HepG2 (cell line): ENCODE data around the gene SERPINF2. TPM values are rescaled to one million over a fixed set of nuclear protein-coding genes. Genes with fewer than 3 reads are reported as not detected.
"Not testable (repeated sequence)": the region's sequence is repeated elsewhere in the genome, so short reads cannot be mapped to it uniquely, and the experiment has no call there.

Source experiments
- ATAC-seq: fragments of 200-7000 bp; cut with Tn5 transposase; 3 replicates; pipeline ENCODE4 v1.9.1; 2020; ENCODE audit warnings: mild to moderate bottlenecking, moderate library complexity
- BruUV-seq: library from RNA; stranded (reverse); fragments of 400-500 nt; replicated peaks from 2 replicates; lab custom pipeline; 2021; lab: Mats Ljungman, UMichigan
- CTCF ChIA-PET: fragments of 300-600 bp; formaldehyde crosslinking; extraction: SDS; loops from one replicate; lab custom pipeline; 2021; ENCODE audit warnings: low total read pairs, inconsistent platforms, low intra/inter-chr PET ratio; lab: Yijun Ruan, JAX
- POLR2A ChIA-PET: fragments of 350-600 bp; sonication (Branson Sonifier 250); formaldehyde crosslinking; loops from one replicate; lab custom pipeline; 2020; ENCODE audit warnings: antibody characterized with exemption, inconsistent platforms; lab: Yijun Ruan, JAX
- DNase-seq: peaks from one replicate; pipeline ENCODE4 v3.0.0-alpha.2; 2015; ENCODE audit warnings: low spot score
- FAIRE-seq: peaks from 3 replicates; lab custom pipeline; 2011; peaks lifted over from hg19 to GRCh38; lab: Jason Lieb, UNC
- H2AFZ ChIP-seq: one replicate; pipeline ENCODE4 v1.6.1; 2011; ENCODE audit warnings: low read length, inconsistent platforms
- H3K27ac ChIP-seq: fragments of 300-600 bp; 3 replicates; pipeline ENCODE4 v1.8.0; 2011; ENCODE audit warnings: mixed run types, mild to moderate bottlenecking, mixed read lengths, low read length, inconsistent platforms; ENCODE audit not compliant: insufficient read depth; ENCODE audit errors: extremely low read length
- H3K27me3 ChIP-seq, 2 experiments: fragments of 200-600 bp in 1 of 2; 2 replicates in 1 of 2; 3 replicates in 1 of 2; pipeline versions ENCODE4 v1.6.0 to v1.8.0; 2011; ENCODE audit warnings: low read length in 2 of 2, mild to moderate bottlenecking in 2 of 2, moderate library complexity in 2 of 2, inconsistent platforms in 1 of 2; ENCODE audit not compliant: insufficient read depth in 2 of 2, control insufficient read depth in 1 of 2
- H3K36me3 ChIP-seq, 2 experiments: fragments of 200-600 bp in 1 of 2; replicated peaks in 1 of 2; 2 replicates in 1 of 2; 3 replicates in 1 of 2; pipeline versions ENCODE4 v1.5.1 to v1.8.0; 2011; ENCODE audit warnings: low read length in 2 of 2, inconsistent platforms in 1 of 2; ENCODE audit not compliant: insufficient read depth in 2 of 2, control insufficient read depth in 1 of 2
- H3K4me1 ChIP-seq: 2 replicates; pipeline ENCODE4 v1.5.1; 2012; ENCODE audit warnings: low read length, inconsistent platforms; ENCODE audit not compliant: insufficient read depth
- H3K4me2 ChIP-seq: 2 replicates; pipeline ENCODE4 v1.6.0; 2011; ENCODE audit warnings: low read depth, low read length, inconsistent platforms
- H3K4me3 ChIP-seq, 3 experiments: fragments of 200-600 bp in 1 of 3; sonication (generic), shearing (Covaris generic) in 1 of 3; replicated peaks in 1 of 3; 2 replicates each; pipeline ENCODE4 v1.5.1; 2011 to 2016; ENCODE audit warnings: low read length in 3 of 3, inconsistent platforms in 2 of 3, low read depth in 2 of 3, mild to moderate bottlenecking in 2 of 3, control low read depth in 1 of 3, mixed read lengths in 1 of 3; ENCODE audit not compliant: insufficient read depth in 1 of 3
- H3K79me2 ChIP-seq: one replicate; pipeline ENCODE4 v1.6.1; 2011; ENCODE audit warnings: low read length, inconsistent platforms; ENCODE audit not compliant: insufficient read depth
- H3K9ac ChIP-seq: 2 replicates; pipeline ENCODE4 v1.6.0; 2011; ENCODE audit warnings: mild to moderate bottlenecking, low read depth, low read length, inconsistent platforms; ENCODE audit not compliant: insufficient read depth
- H3K9me3 ChIP-seq: 2 replicates; pipeline ENCODE4 v1.5.1; 2012; ENCODE audit warnings: mild to moderate bottlenecking, low read length
- H4K20me1 ChIP-seq: 2 replicates; pipeline ENCODE4 v1.6.0; 2011; ENCODE audit warnings: inconsistent platforms, mild to moderate bottlenecking, low read length, moderate library complexity; ENCODE audit not compliant: insufficient read depth
- GATAD2A ChIP-seq: IDR thresholded peaks from 2 replicates; pipeline ENCODE4 v1.6.1; 2016
- NFE2 ChIP-seq: sonication (generic); formaldehyde crosslinking; IDR thresholded peaks from 2 replicates; pipeline ENCODE4 v1.4.0; 2020; ENCODE audit warnings: missing genetic modification reagents
- NRL ChIP-seq: sonication (generic); formaldehyde crosslinking; IDR thresholded peaks from 2 replicates; pipeline ENCODE4 v1.5.0; 2020; ENCODE audit warnings: missing genetic modification reagents, mild to moderate bottlenecking, moderate library complexity, borderline replicate concordance
- POLR2A ChIP-seq, 2 experiments: IDR thresholded peaks; 2 replicates each; pipeline ENCODE4 v1.6.1; 2011; ENCODE audit warnings: low read depth in 2 of 2, low read length in 2 of 2, mild to moderate bottlenecking in 1 of 2, moderate library complexity in 1 of 2; ENCODE audit not compliant: insufficient read depth in 1 of 2
- RBM22 ChIP-seq: fragments of 200-400 bp; formaldehyde crosslinking; optimal IDR thresholded peaks from 2 replicates; pipeline ENCODE3; 2017; ENCODE audit warnings: mild to moderate bottlenecking, low read length, moderate library complexity
- SRY ChIP-seq: sonication (generic); formaldehyde crosslinking; IDR thresholded peaks from 2 replicates; pipeline ENCODE4 v1.8.0; 2022; ENCODE audit warnings: mild to moderate bottlenecking, missing genetic modification reagents
- ZFX ChIP-seq: sonication (generic); formaldehyde crosslinking; IDR thresholded peaks from 2 replicates; pipeline ENCODE4 v1.4.0; 2020; ENCODE audit warnings: mild to moderate bottlenecking, low read depth, missing genetic modification reagents, moderate library complexity
- ZNF121 ChIP-seq: sonication (generic); formaldehyde crosslinking; IDR thresholded peaks from 2 replicates; pipeline ENCODE4 v1.5.0; 2020; ENCODE audit warnings: mild to moderate bottlenecking, missing genetic modification reagents
- ZNF460 ChIP-seq: sonication (generic); formaldehyde crosslinking; IDR thresholded peaks from 2 replicates; pipeline ENCODE4 v1.5.1; 2020; ENCODE audit warnings: missing genetic modification reagents, mild to moderate bottlenecking, borderline replicate concordance
- ZNF543 ChIP-seq: sonication (generic); formaldehyde crosslinking; IDR thresholded peaks from 2 replicates; pipeline ENCODE4 v1.4.0; 2020; ENCODE audit warnings: mild to moderate bottlenecking, missing genetic modification reagents
- ZNF547 ChIP-seq: sonication (generic); formaldehyde crosslinking; IDR thresholded peaks from 2 replicates; pipeline ENCODE4 v1.5.1; 2020; ENCODE audit warnings: mild to moderate bottlenecking, missing genetic modification reagents
- ZNF670 ChIP-seq: sonication (generic); formaldehyde crosslinking; IDR thresholded peaks from 2 replicates; pipeline ENCODE4 v1.8.0; 2022; ENCODE audit warnings: mild to moderate bottlenecking, missing genetic modification reagents, borderline replicate concordance
- ZNF7 ChIP-seq: IDR thresholded peaks from 2 replicates; pipeline ENCODE4 v1.6.1; 2016; ENCODE audit warnings: missing biosample characterization, missing genetic modification reagents
- ZNF891 ChIP-seq: sonication (generic); formaldehyde crosslinking; IDR thresholded peaks from 2 replicates; pipeline ENCODE4 v1.5.0; 2020; ENCODE audit warnings: mild to moderate bottlenecking, missing genetic modification reagents
- WGBS: methylation state at CpG from one replicate; pipeline ENCODE4 v1.1.6; 2017; ENCODE audit warnings: low lambda C conversion rate; 5-methylcytosine and 5-hydroxymethylcytosine counted together
- in situ Hi-C: cut with HindIII; loops from 2 replicates; pipeline ENCODE4 v1.10.0; 2017; ENCODE audit warnings: low pct_unique_long_range_greater_than_20kb; ENCODE audit not compliant: extremely low pct_ligation_motif_present
- intact Hi-C: fragments of 100-400 bp; cut with micrococcal nuclease; formaldehyde crosslinking; loops from one replicate; pipeline ENCODE4 v1.10.0; 2022; ENCODE audit not compliant: unreplicated experiment
- polyA plus RNA-seq, 8 experiments: library from polyadenylated mRNA; depleted of rRNA in 3 of 8; stranded (reverse) in 7 of 8; unstranded in 1 of 8; fragments of >200 nt; fragmentation: Illumina TruSeq in 4 of 8; extraction: Trizol in 4 of 8; gene quantifications; 2 replicates each; pipeline versions ENCODE4 v1.2.1 to v1.2.3, GENCODE V29; 2011 to 2016; ENCODE audit warnings: low read depth in 4 of 8, missing spikeins in 1 of 8, mixed read lengths in 1 of 8; ENCODE audit not compliant: insufficient read depth in 1 of 8
- total RNA-seq, 5 experiments: library from RNA; depleted of rRNA; stranded (reverse); fragments of >200 nt; fragmentation: Illumina TruSeq; extraction: Trizol; gene quantifications; 2 replicates each; pipeline ENCODE4 v1.2.3, GENCODE V29; 2016; ENCODE audit warnings: low read depth in 1 of 5
- TF ChIP-seq, protein P1 (sequence below): sonication (generic); formaldehyde crosslinking; IDR thresholded peaks from 2 replicates; pipeline ENCODE4 v1.4.0; 2020; ENCODE audit warnings: missing genetic modification reagents

The SERPINF2 gene
- total and polyA plus RNA-seq, 2 of the 13 experiments (the other 11 are each of a cell fraction or from before 2014, with no cell fraction given) = 309 to 548 TPM

DNA sequence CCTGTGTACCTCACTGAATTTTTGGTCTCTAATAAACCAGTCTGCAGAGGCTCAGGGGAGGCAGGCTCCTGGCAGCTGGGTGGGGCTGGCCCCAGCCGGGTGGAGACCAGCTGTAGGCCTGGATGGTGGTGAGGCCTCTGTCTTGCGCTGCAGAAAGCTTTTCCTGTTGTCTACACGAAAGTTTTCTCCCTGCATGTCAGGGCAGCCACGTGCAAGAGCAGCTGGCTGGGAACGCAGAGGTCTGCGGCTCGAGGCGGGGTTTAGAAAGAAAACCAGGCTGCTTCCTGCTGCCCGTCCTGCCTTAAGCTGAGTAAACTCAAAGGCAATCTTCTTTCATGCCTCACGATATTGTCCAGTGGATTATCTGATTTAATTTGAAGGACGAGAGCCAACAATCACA is 21.6 kb downstream of the SERPINF2 start (continued):
- TF ChIP-seq ZNF891 (0 out of 2 replicates have a peak, but pooled peaks have one; percentile 39), ZNF547 (0 out of 2 replicates have a peak, but pooled peaks have one; percentile 27), NRL (peak; percentile 62; the same call in 1 of the 2 replicates), RBM22 (peak; percentile 54), NFE2 (CRISPR knock-in tag) (no peak), GATAD2A (CRISPR knock-in tag) (0 out of 2 replicates have a peak, but pooled peaks have one; percentile 13), POLR2A (IDR thresholded peaks at IDR 0.05; ENCODE audit: insufficient read depth in 1 of 2, low read depth in 2 of 2, low read length in 2 of 2) (0 out of 4 replicates have a peak, but pooled peaks of 1 of the 2 experiments have one; percentile 18), ZNF7 (CRISPR knock-in tag) (no peak), ZNF543 (CRISPR knock-in tag) (0 out of 2 replicates have a peak, but pooled peaks have one; percentile 24), ZFX (CRISPR knock-in tag) (peak; percentile 47), ZNF670 (CRISPR knock-in tag) (peak; percentile 38; the same call in 1 of the 2 replicates), SRY (CRISPR knock-in tag) (no peak)

DNA sequence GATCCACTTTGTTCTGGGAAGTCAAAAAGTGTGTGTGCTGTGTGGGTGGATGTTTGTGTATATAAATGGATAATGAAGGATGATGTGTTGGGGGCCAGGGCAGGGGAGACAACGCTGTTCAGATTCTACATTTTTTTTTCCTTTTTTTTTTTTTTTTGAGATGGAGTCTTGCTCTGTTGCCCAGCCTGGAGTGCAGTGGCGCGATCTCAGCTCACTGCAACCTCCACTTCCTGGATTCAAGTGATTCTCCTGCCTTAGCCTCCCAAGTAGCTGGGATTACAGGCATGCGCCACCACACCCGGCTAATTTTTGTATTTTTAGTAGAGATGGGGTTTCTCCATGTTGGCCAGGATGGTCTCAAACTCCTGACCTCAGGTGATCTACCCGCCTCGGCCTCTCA is 22.0 kb downstream of the SERPINF2 start:
- BruUV-seq, H3K9ac ChIP-seq, ATAC-seq, H2AFZ ChIP-seq, CTCF ChIA-PET, H3K27me3 ChIP-seq, H4K20me1 ChIP-seq, DNase-seq, FAIRE-seq, intact Hi-C loops, H3K9me3 ChIP-seq: not testable (repeated sequence)
- Histone ChIP-seq H3K4me2 (peak overlapping the region; percentile 79), H3K4me1 (peaks cover 69% of the 10 kb centered on the region), H3K27ac (peak overlapping the region; percentile 99), H3K79me2 (peaks cover 32% of the 10 kb centered on the region), H3K4me3 (peak overlapping the region in 1 of 3 experiments; percentile 88; a peak in 1 of 6 replicates), H3K36me3 (peaks cover 6 to 12% of the 10 kb centered on the region in 2 experiments; a peak in 4 of 5 replicates)
- POLR2A ChIA-PET = interaction anchor here (1.2 to 13.7 kb wide), 10 partner anchors 12 to 65 kb away, joined by 7 to 480 read pairs (median 80); partner anchors contain the start of genes RPA1, SERPINF2, SMYD4 and WDR81
- in situ Hi-C loops = loop anchor here (5.0 kb wide), 1 partner anchor 47 kb away; no protein-coding TSS in a partner anchor
- 99% methylated on average over 7 of the region's 7 CpGs for WGBS
- TF ChIP-seq, protein P1, sequence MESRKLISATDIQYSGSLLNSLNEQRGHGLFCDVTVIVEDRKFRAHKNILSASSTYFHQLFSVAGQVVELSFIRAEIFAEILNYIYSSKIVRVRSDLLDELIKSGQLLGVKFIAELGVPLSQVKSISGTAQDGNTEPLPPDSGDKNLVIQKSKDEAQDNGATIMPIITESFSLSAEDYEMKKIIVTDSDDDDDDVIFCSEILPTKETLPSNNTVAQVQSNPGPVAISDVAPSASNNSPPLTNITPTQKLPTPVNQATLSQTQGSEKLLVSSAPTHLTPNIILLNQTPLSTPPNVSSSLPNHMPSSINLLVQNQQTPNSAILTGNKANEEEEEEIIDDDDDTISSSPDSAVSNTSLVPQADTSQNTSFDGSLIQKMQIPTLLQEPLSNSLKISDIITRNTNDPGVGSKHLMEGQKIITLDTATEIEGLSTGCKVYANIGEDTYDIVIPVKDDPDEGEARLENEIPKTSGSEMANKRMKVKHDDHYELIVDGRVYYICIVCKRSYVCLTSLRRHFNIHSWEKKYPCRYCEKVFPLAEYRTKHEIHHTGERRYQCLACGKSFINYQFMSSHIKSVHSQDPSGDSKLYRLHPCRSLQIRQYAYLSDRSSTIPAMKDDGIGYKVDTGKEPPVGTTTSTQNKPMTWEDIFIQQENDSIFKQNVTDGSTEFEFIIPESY (CRISPR knock-in tag) = peak; percentile 34; the same call in 1 of the 2 replicates
- TF ChIP-seq ZNF460 (CRISPR knock-in tag) (peak; percentile 32; the same call in 1 of the 2 replicates), ZNF543 (CRISPR knock-in tag) (0 out of 2 replicates have a peak, but pooled peaks have one; percentile 4), ZNF121 (CRISPR knock-in tag) (peak; percentile 81)
